Measurements from ENCODE around the gene ALG8.
"Not testable (repeated sequence)": the region's sequence is repeated elsewhere in the genome, so short reads cannot be mapped to it uniquely, and the experiment has no call there.

ALG8 gene
- 18.2 to 58.9 (median 45.0) reads per million in 18 experiments for total RNA-seq

- DNase-seq, result peak; percentile 98
Measured at GRCh38 chr11:78139422-78140391, at the start of gene ALG8. Gene ALG8, minus strand, starts transcription at chr11:78139626. Its CDS starts 38 bp downstream, at chr11:78139588.

GRCh38 chr11:78188286-78189173, 49.1 kb upstream of the ALG8 start, which contains the start of the genes KCTD21 and USP35:
Gene KCTD21, minus strand, starts transcription at chr11:78188626. Its CDS starts 14,072 bp downstream, at chr11:78174554.
Gene USP35, plus strand, starts transcription at chr11:78188919. Its CDS starts 7,327 bp downstream, at chr11:78196246.
- DNase-seq, result peak; percentile 97 to 98

- peak; percentile 89 to 93 for DNase-seq
Measured at GRCh38 chr11:78187366-78188285, 48.2 kb upstream of the ALG8 start.

GRCh38 chr11:78181185-78181584, 41.8 kb upstream of the ALG8 start:
- DNase-seq, result peak; percentile 63 to 90

- peak; percentile 53 to 64 for DNase-seq
Measured at GRCh38 chr11:78180751-78181150, 41.3 kb upstream of the ALG8 start.

GRCh38 chr11:78179459-78180071, 40.1 kb upstream of the ALG8 start:
- DNase-seq, result no peak

- DNase-seq, result no peak
Measured at GRCh38 chr11:78177216-78177615, 37.8 kb upstream of the ALG8 start.

- DNase-seq, result no peak
Measured at GRCh38 chr11:78176605-78177141, 37.2 kb upstream of the ALG8 start.

GRCh38 chr11:78175862-78176261, 36.4 kb upstream of the ALG8 start:
- not testable (repeated sequence) for DNase-seq

GRCh38 chr11:78171951-78172350, 32.5 kb upstream of the ALG8 start:
- DNase-seq, result no peak

GRCh38 chr11:78170874-78171549, 31.6 kb upstream of the ALG8 start:
- no peak for DNase-seq

- DNase-seq, result no peak
Measured at GRCh38 chr11:78170413-78170812, 31.0 kb upstream of the ALG8 start.

- DNase-seq, result no peak
Measured at GRCh38 chr11:78168539-78169477, 29.4 kb upstream of the ALG8 start.

GRCh38 chr11:78166855-78167469, 27.5 kb upstream of the ALG8 start:
- DNase-seq, result no peak

- DNase-seq, result no peak
Measured at GRCh38 chr11:78164471-78164870, 25.0 kb upstream of the ALG8 start.

GRCh38 chr11:78163828-78164227, 24.4 kb upstream of the ALG8 start:
- DNase-seq, result no peak

- DNase-seq, result no peak
Measured at GRCh38 chr11:78161962-78162371, 22.5 kb upstream of the ALG8 start.

GRCh38 chr11:78161346-78161745, 21.9 kb upstream of the ALG8 start:
- DNase-seq, result no peak

- DNase-seq, result no peak
Measured at GRCh38 chr11:78160557-78160956, 21.1 kb upstream of the ALG8 start.
